ACC112 (cell line): ENCODE data around the gene HOXC13.
A peak's percentile ranks its signal among the peaks of the same experiment; 100 is the strongest.

Experiments used
- H2AFZ ChIP-seq: fragments of 200-600 bp; sonication (generic); one replicate; pipeline ENCODE4 v1.6.0; 2017; ENCODE audit warnings: antibody characterized with exemption, low read length; ENCODE audit not compliant: unreplicated experiment
- H3K27ac ChIP-seq: fragments of 200-600 bp; sonication (generic); 2 replicates; pipeline ENCODE4 v1.5.1; 2014; ENCODE audit warnings: low read depth, mild to moderate bottlenecking, antibody characterized with exemption, low read length, moderate library complexity
- H3K27me3 ChIP-seq: fragments of 200-600 bp; sonication (generic); 2 replicates; pipeline ENCODE4 v1.6.1; 2014; ENCODE audit warnings: mild to moderate bottlenecking, antibody characterized with exemption, low read length, moderate library complexity, mixed read lengths; ENCODE audit not compliant: insufficient read depth
- H3K36me3 ChIP-seq: fragments of 200-600 bp; sonication (generic); 2 replicates; pipeline ENCODE4 v1.6.1; 2016; ENCODE audit warnings: mild to moderate bottlenecking, antibody characterized with exemption, low read length, moderate library complexity, mixed read lengths; ENCODE audit not compliant: insufficient read depth
- H3K4me1 ChIP-seq: fragments of 200-600 bp; sonication (generic); one replicate; pipeline ENCODE4 v1.6.1; 2016; ENCODE audit warnings: low read length, mixed read lengths; ENCODE audit not compliant: insufficient read depth, unreplicated experiment, control insufficient read depth
- H3K4me3 ChIP-seq: fragments of 200-600 bp; sonication (generic); 2 replicates; pipeline ENCODE4 v1.5.1; 2014; ENCODE audit warnings: mild to moderate bottlenecking, low read depth, low read length
- H3K79me2 ChIP-seq: fragments of 200-600 bp; sonication (generic); one replicate; pipeline ENCODE4 v1.6.0; 2016; ENCODE audit warnings: low read length; ENCODE audit not compliant: control insufficient read depth, unreplicated experiment, insufficient read depth

The HOXC13 gene

GRCh38 chr12:53986686-53987483, 48.3 kb downstream of the HOXC13 start:
- Histone ChIP-seq H3K36me3 (no peaks in the 10 kb centered on the region), H3K4me1 (peaks cover 19% of the 10 kb centered on the region), H2AFZ (peak overlapping the region; percentile 29), H3K27ac (no peak overlapping the region), H3K4me3 (peak overlapping the region; percentile 72), H3K79me2 (no peaks in the 10 kb centered on the region), H3K27me3 (peaks cover 87% of the 10 kb centered on the region)

GRCh38 chr12:53987787-53988230, 49.2 kb downstream of the HOXC13 start:
- Histone ChIP-seq H3K4me1 (peaks cover 19% of the 10 kb centered on the region), H3K27me3 (peaks cover 87% of the 10 kb centered on the region), H3K4me3 (no peak overlapping the region), H2AFZ (no peak overlapping the region), H3K27ac (no peak overlapping the region), H3K36me3 (no peaks in the 10 kb centered on the region), H3K79me2 (no peaks in the 10 kb centered on the region)

GRCh38 chr12:53988541-53989226, 50.1 kb downstream of the HOXC13 start:
- Histone ChIP-seq H3K27me3 (peaks cover 87% of the 10 kb centered on the region), H3K4me3 (peak overlapping the region; percentile 62; the same call in 1 of the 2 replicates), H3K27ac (no peak overlapping the region), H3K79me2 (no peaks in the 10 kb centered on the region), H2AFZ (no peak overlapping the region), H3K36me3 (no peaks in the 10 kb centered on the region), H3K4me1 (peaks cover 19% of the 10 kb centered on the region)

GRCh38 chr12:53989227-53990113, 50.8 kb downstream of the HOXC13 start:
- H3K4me1 ChIP-seq: peaks cover 19% of the 10 kb centered on the region
- no peak overlapping the region for H3K27ac ChIP-seq
- H3K27me3 ChIP-seq: peaks cover 87% of the 10 kb centered on the region
- H3K4me3 ChIP-seq: peak overlapping the region; percentile 62
- H3K36me3 ChIP-seq: no peaks in the 10 kb centered on the region
- H3K79me2 ChIP-seq: no peaks in the 10 kb centered on the region
- H2AFZ ChIP-seq: peak overlapping the region; percentile 16

GRCh38 chr12:53990311-53991076, 51.9 kb downstream of the HOXC13 start:
- H3K27me3 ChIP-seq: peaks cover 91% of the 10 kb centered on the region
- H3K4me1 ChIP-seq: peaks cover 19% of the 10 kb centered on the region
- peak overlapping the region; percentile 62 for H3K4me3 ChIP-seq
- peak overlapping the region; percentile 54 for H2AFZ ChIP-seq
- no peak overlapping the region for H3K27ac ChIP-seq
- no peaks in the 10 kb centered on the region for H3K79me2 ChIP-seq
- H3K36me3 ChIP-seq: no peaks in the 10 kb centered on the region

- Histone ChIP-seq H3K27ac (no peak overlapping the region), H3K27me3 (peaks cover 91% of the 10 kb centered on the region)
These were observed 52.4 kb downstream of the HOXC13 start for GRCh38 chr12:53991077-53991460.

GRCh38 chr12:53992377-53992889, 53.8 kb downstream of the HOXC13 start:
- Histone ChIP-seq H2AFZ (no peak overlapping the region), H3K79me2 (no peaks in the 10 kb centered on the region), H3K27ac (no peak overlapping the region), H3K4me3 (no peak overlapping the region), H3K36me3 (no peaks in the 10 kb centered on the region), H3K4me1 (peaks cover 19% of the 10 kb centered on the region), H3K27me3 (peaks cover 83% of the 10 kb centered on the region)

More at GRCh38 chr12:53991077-53991460, 52.4 kb downstream of the HOXC13 start:
- H2AFZ ChIP-seq: peak overlapping the region; percentile 54
- H3K36me3 ChIP-seq: no peaks in the 10 kb centered on the region
- H3K4me3 ChIP-seq: peak overlapping the region; percentile 62
- H3K79me2 ChIP-seq: no peaks in the 10 kb centered on the region
- H3K4me1 ChIP-seq: peaks cover 19% of the 10 kb centered on the region

- H3K4me3 ChIP-seq: no peak overlapping the region
- no peak overlapping the region for H2AFZ ChIP-seq
- H3K27ac ChIP-seq: no peak overlapping the region
- H3K27me3 ChIP-seq: peaks cover 82% of the 10 kb centered on the region
- H3K4me1 ChIP-seq: peaks cover 19% of the 10 kb centered on the region
- no peaks in the 10 kb centered on the region for H3K36me3 ChIP-seq
- H3K79me2 ChIP-seq: no peaks in the 10 kb centered on the region
These were observed 54.8 kb downstream of the HOXC13 start for GRCh38 chr12:53993162-53994008.

GRCh38 chr12:53994009-53994263, 55.3 kb downstream of the HOXC13 start:
- 0 out of 2 replicates have a peak overlapping the region, but pooled peaks have one; percentile 47 for H3K4me3 ChIP-seq
- no peak overlapping the region for H2AFZ ChIP-seq
- H3K27me3 ChIP-seq: peaks cover 87% of the 10 kb centered on the region
- no peak overlapping the region for H3K27ac ChIP-seq
- H3K36me3 ChIP-seq: no peaks in the 10 kb centered on the region
- peaks cover 19% of the 10 kb centered on the region for H3K4me1 ChIP-seq
- H3K79me2 ChIP-seq: no peaks in the 10 kb centered on the region
